HG03045 (cell line): Measurements from ENCODE around the gene POLR1A.

Experiments used
- ATAC-seq: cut with Tn5 transposase; IDR thresholded peaks from one replicate; pipeline ENCODE4 v1.9.1; 2021; ENCODE audit warnings: mild to moderate bottlenecking, moderate library complexity; ENCODE audit not compliant: unreplicated experiment

POLR1A gene

GRCh38 chr2:85984788-85985187, 120.9 kb downstream of the POLR1A start:
- no peak for ATAC-seq

- no peak for ATAC-seq
Observed at GRCh38 chr2:85983766-85984165, 121.9 kb downstream of the POLR1A start.

GRCh38 chr2:85981579-85982247, 124.0 kb downstream of the POLR1A start:
- ATAC-seq, result no peak

- no peak for ATAC-seq
Observed at GRCh38 chr2:85978883-85979780, 126.6 kb downstream of the POLR1A start.

- no peak for ATAC-seq
Observed at GRCh38 chr2:85976106-85976920, 129.4 kb downstream of the POLR1A start.

GRCh38 chr2:85975581-85975980, 130.1 kb downstream of the POLR1A start:
- no peak for ATAC-seq

GRCh38 chr2:85974390-85974789, 131.3 kb downstream of the POLR1A start:
- ATAC-seq, result no peak

- no peak for ATAC-seq
Observed at GRCh38 chr2:85972355-85972754, 133.3 kb downstream of the POLR1A start.

GRCh38 chr2:85971366-85971765, 134.3 kb downstream of the POLR1A start:
- no peak for ATAC-seq
